HG03039 (cell line): ENCODE data around the gene KDM6A.
"Not testable (repeated sequence)": the region's sequence is repeated elsewhere in the genome, so short reads cannot be mapped to it uniquely, and the experiment has no call there.

Experiments
- ATAC-seq: cut with Tn5 transposase; IDR thresholded peaks from one replicate; pipeline ENCODE4 v1.9.1; 2021; ENCODE audit warnings: mild to moderate bottlenecking, moderate library complexity; ENCODE audit not compliant: unreplicated experiment

KDM6A gene

DNA sequence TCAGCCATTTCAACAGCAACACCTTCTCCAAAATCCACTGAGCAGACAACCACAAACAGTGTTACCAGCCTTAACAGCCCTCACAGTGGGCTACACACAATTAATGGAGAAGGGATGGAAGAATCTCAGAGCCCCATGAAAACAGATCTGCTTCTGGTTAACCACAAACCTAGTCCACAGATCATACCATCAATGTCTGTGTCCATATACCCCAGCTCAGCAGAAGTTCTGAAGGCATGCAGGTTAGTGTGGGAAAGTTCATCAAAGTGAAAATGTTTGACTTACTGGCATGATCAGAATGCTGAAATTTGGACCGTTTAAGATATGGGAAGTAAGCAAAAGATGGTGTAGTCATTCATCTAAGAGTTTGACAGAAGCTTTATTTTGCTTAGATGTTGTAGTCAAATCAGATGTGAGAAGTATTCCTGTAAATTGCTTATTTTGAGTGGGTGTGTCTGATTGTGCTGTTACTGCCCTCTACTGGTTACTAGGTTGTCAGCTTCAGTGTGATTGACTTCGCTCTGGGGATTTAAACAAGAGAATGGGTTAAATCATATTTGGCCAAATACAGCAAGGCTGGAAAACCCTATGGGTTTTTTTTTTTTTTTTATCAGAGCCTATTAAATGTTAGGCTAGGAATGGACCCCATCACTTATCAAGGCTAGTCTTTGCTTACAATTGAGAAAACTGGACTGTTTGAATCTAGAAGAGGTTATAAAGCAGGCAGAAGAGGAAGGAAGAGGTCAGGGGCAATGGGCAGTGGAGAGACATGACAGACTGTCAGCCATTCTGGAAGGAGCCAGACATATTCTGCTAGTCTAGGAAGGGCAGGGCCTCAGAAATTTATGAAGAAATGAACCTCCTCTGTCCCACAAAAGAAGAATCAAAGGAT is 197.4 kb downstream of the KDM6A start:
- no peak for ATAC-seq

DNA sequence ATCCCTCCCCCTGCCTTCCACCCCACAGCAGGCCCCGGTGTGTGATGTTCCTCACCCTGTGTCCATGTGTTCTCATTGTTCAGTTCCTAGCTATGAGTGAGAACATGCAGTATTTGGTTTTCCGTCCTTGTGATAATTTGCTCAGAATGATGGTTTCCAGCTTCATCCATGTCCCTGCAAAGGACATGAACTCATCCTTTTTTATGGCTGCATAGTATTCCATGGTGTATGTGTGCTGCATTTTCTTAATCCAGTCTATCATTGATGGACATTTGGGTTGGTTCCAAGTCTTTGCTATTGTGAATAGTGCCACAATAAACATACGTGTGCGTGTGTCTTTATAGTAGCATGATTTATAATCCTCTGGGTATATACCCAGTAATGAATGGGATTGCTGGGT is 200.0 kb downstream of the KDM6A start:
- not testable (repeated sequence) for ATAC-seq

DNA sequence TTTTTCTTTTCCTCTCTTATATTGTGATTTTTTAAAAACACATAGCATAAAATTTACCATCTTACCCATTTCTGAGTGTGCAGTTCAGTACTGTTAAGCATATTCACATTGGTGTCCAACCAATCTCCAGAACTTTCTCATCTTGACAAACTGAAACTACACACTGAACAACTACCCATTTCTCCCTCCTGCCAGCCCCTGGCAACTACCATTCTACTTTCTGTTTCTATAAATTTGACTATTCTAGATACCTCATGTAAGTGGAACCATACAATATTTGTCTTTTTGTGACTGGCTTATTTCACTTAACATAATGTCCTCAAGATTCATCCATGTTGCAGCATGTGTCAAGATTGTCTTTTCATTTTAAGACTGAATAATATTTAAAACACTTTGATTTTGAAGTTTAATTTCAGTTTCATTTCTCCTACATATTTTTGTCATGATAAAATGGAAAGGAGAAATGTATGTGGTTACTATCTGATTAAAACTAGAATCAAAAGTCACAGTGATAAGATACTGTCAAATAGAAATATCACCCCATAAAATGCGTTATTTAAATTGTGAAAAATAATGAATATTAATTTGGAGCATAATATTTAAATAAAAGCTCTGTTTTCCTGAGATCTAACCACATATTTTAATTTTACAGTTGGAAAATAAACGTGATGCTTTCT is 204.9 kb downstream of the KDM6A start:
- ATAC-seq = no peak

DNA sequence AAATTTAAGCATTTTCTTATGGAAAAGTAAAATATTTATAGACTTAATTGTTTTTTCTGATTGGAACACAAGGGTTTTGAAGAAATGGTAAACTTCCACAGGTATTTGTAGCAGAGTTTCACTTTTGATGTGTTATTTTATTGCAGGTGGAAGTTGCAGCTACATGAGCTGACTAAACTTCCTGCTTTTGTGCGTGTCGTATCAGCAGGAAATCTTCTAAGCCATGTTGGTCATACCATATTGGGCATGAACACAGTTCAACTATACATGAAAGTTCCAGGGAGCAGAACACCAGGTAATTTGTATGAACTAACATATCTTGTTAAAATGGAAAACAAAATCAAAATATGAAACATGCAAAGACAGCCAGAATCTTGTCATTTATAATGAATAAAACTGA is 210.3 kb downstream of the KDM6A start:
- no peak for ATAC-seq

DNA sequence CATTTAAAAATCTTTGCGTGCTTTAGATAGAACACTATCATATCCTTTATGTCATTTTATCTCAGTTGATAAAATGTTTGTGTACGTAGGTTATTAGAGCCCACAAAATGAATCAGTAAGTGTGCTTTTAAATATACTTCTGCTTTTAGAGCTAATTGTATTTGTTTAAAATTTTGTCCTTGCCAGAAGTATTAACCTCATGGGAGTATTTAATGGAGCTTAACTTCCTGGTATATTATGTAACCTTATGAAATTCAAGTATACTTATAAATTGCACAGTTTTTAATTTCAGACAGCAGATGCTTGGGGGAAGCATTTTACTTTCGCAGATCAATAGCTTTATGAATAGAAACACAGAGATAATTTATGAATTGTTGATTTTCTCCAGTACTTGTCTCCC is 237.5 kb downstream of the KDM6A start:
- ATAC-seq = no peak

DNA sequence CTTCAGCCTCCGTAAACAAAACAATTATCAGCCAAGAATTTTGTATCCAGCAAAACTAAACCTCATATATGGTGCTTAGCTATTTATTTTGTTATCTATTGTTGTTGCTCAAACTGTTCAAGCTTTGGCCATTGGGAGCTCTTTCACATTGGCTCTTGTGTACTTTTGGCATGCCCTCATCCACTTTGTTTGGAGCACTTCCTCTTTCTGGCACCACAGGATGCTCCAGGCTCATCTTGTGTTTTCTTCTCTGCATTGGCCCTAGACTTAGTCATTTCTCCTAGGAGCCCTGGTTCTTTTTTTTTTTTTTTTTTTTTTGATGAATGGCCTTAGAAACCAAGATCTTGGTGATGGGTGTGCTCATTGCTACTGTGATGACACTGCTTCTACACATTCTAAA is 253.2 kb downstream of the KDM6A start:
- ATAC-seq = no peak

DNA sequence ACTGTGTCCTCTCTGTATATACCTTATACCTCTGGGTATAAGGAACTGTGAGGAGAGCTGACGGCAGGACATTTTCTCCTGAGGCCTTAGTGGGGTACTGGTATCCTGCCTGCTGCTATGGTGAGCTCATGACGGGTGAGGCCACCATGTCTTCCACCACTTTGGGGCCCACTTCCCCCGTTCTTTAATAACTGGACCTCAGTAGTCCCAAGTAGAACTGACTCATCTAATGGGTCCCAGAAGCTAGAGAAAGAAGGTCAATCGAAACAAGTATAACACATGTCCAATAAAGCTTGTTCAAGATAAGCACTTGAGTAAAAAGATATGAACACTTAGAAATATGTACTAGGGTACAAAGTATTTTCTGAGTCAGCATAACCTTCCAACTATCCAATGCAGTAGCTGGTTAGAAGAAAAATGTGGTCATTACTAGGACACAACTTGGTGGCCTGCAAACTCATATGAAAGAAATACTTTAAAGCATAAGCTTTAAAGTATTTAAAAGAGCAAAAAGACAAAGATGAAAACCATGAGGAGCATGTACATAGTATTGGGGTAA is 256.0 kb downstream of the KDM6A start:
- no peak for ATAC-seq

DNA sequence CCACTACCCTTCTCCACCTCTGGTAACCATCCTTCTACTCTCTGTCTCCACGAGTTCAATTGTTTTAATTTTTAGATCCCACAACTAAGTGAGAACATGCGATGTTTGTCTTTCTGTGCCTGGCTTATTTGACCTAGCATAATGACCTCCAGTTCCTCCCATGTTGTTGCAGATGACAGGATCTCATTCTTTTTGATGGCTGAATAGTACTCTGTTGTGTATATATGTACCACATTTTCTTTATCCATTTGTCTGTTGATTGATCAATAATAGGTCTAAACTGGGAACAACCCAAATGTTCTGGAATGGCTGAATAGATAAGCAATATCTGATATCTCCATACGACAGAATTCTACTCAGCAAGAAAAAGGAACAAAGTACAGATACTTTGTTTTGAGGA is 260.5 kb downstream of the KDM6A start:
- no peak for ATAC-seq

DNA sequence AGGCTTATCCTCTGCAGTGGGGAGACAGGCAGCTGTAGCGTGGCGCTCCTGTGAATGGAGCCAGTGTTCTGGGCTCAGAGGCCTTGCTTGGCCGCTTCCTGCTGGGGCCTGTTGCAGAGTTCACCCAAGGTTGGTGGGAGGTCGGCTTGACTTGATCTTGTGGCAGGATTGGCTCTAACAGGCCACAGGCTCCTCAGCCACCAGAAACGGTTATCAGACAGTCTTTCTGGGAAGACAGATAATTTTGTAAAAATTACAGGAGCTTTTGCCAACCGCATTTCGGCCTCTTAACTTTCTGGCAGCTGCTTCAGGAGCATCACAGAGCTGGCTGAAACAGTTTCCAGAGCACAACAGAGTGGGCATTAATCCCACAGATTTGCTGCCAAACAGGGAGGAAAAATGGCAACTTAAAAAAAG is 261.3 kb downstream of the KDM6A start:
- no peak for ATAC-seq

DNA sequence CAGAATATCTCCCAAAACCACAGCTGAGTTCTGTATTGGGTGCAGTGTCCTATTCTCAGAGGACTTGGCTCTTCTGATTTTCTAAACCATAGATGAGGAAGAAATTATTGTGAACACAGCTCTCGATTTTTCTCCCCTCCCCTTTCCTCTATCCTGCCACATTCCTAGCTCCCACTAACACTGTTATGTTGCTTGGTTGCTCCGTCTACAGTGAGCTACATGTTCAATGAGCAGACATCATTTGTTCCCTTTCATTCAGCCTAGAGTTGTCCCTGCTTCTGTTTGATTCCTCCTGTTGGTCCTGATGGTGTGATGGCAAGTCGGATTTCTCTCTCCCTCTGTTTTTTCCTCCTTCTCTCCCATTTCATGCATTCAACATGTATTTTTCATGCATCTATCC is 261.8 kb downstream of the KDM6A start:
- no peak for ATAC-seq

DNA sequence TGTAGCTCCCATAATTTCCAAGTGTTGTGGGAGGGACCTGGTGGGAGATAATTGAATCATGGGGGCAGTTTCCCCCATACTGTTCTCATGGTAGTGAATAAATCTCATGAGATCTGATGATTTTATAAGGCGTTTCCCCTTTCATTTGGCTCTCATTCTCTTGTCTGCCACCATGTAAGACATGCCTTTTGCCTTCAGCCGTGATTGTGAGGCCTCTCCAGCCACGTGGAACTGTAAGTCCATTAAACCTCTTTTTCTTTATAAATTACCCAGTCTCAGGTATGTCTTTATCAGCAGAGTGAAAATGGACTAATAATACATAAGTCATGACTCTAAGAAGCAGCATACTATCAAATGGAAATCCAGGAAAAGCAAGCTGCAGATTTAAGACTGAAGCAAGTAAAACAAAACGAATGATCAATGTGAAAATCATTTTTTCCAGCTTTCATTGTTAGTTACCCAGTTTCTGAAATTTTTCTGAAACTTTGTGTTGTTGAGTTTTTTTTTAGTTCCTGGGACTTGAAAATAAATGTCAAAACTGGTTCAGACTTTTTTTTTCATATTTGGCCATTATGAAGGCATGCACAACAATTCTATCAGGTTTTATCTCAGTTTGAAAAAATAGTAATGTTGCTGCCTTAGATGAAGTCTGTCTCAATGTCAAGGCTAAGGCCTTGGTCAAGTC is 262.5 kb downstream of the KDM6A start:
- ATAC-seq = not testable (repeated sequence)

DNA sequence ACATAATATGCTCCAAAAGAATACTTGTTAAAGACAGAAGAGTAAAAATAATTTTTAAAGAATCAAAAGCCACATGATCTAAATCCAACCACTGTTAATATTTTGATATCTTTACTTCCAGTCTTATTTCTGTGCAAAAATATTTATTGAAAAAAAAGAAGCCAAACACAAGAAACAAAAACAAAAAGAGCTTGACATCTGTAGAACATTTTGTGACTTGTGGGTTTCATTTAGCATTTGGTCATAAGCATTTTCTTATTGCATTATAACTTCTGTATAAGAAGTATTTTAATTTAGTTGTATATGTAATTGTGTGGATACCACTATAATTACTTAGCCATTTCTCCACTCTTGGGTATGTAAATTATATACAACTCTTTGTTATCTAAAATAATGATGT is 264.5 kb downstream of the KDM6A start:
- ATAC-seq = no peak

DNA sequence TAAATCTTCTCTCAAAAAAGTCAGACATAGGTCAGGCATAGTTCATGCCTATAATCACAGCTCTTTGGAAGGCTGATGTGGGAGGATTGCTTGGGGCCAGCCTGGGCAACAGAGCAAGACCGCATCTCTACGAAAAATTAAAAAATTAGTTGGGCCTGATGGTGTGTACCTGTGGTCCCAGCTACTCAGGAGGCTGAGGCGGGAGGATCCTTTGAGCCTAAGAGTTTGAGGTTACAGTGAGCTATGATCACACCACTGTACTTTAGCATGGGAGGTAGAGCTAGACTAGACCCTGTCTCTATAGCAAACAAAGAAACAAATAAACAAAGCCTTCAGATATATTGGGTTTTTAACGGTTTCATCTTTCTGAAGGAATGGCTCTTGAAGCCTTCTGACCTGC is 265.5 kb downstream of the KDM6A start:
- no peak for ATAC-seq

DNA sequence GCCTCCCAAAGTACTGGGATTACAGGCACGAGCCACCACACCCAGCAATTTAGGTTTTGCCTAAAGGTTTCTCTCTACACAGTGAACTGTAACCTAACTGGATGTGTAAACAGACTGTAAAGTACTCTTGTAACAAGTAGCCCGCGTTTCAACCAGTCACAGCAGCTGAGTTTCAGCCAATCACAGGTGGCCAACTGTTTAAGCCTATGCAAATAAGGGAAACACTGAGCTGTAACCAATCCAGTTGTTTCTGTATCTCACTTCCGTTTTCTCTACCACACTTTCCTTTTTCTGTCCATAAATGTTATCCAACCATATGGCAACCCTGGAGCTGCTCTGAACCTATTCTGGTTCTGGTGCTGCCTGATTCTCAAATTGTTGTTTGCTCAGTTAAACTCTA is 267.8 kb downstream of the KDM6A start:
- ATAC-seq = no peak

DNA sequence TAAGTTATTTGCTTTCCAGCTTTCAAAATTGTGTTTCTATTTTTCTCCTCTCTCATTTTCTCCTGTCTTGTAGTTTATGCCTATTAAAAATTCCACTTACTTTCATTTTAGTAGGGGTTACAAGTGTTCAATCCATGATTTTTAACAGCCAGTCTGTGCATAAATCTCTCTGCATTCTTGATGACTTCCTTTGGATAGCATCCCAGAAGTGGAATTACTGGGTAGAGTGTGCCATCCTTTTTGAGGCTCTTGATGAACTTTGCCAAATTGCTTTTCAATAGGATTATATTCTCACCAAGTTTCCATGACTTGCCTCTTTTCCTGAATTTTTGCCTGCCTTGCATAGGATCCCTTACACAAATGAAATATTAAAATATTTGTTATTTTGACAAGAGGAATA is 269.2 kb downstream of the KDM6A start:
- no peak for ATAC-seq

DNA sequence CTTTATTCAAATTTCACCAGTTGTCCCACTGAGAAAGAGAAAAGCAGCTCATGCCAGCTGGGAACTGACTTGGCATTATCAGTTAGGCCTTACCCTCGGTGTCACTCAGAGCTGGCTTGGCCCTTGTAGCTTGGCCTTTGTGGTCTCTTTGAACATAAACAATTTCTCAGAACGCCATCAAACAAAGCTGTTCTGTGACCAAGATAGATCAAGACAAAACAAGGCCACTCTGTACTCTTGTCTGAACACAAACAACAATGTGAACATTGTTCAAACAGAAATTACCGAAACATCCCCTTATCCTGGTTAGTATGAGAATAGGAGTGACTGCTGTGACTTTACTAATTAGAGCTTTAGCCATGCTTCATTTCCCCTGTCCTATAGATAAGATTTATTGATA is 270.5 kb downstream of the KDM6A start:
- ATAC-seq = no peak

DNA sequence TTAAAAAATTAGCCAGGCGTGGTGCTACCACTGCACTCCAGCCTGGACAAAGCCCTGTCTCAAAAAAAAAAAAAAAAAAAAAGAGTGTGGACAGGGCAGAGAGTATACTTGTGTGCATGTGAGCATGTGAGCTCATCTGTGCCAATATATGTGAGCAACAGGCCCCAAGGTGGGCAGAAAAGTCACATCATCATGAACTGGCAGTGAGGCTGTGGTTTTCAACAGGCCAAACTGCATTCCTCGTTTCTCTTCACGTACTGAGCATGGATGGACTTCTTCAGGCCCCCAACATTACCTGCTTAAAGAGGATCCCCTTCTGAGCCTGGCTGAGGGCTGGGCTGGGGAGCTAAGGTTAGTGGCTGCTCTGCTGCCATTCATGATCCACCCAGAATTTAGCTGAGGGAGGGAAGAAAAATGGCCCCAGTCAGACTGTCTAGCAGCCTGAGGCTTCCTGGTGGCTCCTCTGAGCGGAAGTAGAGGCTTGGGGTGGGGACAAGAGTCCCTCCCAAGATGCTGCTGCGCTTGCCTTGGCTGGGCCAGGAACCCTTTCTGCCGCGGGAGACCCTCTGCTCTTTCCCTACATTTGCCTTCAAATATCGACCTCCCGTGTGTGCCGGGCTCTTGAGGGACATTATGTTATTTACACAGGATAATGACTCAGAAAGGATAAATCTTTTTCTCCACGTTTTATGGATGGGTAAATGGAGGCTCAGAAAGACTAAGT is 272.7 kb downstream of the KDM6A start:
- no peak for ATAC-seq

DNA sequence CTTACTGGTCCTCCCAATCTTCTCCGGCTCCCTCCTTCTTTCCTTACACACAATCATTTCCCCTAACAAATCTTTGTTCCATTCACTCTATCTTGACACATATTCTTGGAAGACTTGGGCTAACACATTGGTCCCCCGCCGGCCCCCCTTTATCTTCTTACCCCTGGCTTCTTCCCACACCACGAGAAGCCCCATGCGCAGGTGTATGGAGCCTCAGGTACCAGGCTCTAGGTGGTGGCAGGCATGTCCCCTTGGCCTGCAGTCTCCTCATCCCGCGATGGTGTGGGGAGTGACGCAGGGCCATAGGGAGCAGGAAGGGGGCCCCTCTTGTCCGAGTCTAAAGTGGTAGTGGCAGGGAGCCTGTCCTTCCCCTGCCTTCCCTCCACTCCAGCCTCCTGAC is 277.8 kb downstream of the KDM6A start:
- no peak for ATAC-seq

DNA sequence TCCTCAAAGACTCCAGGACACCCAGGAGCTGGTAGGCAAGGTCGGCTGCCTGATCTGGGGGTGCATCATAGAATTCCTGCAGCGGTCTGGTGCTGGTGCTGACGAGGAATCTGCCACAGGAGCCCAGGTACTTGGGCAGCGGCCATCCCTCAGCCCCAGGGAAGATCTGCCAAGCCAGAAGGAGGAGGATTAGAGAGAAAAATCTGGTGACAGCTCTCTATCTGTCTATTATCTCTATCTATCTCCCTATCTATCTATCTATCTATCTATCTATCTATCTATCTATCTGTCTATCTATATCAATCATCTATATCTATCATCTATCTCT is 281.0 kb downstream of the KDM6A start:
- no peak for ATAC-seq

DNA sequence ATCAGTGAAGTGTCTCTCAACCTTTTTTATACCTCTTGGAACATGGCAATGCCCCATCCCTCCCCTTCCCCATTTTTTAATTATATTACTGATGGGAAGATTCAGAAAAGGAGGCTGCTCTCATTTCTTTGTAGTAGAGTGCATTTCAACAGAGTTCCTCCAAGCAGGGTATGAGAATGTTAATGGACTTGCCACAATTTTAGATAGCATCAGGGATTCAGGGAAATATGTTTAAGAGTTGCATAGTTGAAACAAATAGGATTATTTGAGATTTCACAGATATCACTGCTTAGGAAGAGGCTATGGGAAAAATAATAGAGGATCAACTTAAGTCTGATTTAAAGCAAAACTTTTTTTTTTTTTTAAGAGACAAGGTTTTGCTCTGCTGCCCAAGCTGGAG is 281.5 kb downstream of the KDM6A start:
- ATAC-seq = no peak

DNA sequence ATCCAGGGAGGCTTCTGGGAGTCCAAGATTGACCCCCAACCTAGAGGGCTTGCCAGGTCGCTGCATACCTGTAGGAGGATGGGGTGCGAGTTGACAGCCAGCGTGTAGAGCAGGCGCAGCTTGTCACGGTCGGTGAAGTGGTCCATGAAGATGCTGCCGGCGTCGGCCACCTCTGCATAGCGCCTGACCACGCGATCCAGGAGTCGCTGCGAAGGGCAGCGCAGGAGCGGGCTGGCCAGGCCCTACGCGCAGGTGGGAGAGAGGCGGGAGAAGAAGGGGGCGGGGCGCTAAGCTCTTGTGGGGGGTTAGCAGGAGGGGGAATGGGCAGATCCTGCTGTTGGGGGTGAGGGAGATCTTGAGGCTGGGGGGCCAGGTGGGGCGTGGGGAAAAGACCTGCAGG is 284.7 kb downstream of the KDM6A start:
- no peak for ATAC-seq
